HepG2 (cell line): Measurements from ENCODE around the gene DLX5. TPM values are rescaled to one million over a fixed set of nuclear protein-coding genes. Genes with fewer than 3 reads are reported as not detected.

ENCODE experiments used
- CAMTA2 ChIP-seq: sonication (generic); formaldehyde crosslinking; IDR thresholded peaks from 2 replicates; pipeline ENCODE4 v1.4.0; 2020; ENCODE audit warnings: mild to moderate bottlenecking, missing genetic modification reagents, borderline replicate concordance
- CEBPG ChIP-seq: IDR thresholded peaks from 2 replicates; pipeline ENCODE4 v1.6.1; 2016
- GABPA ChIP-seq, 2 experiments: IDR thresholded peaks; 2 replicates each; pipeline ENCODE4 v1.6.1; 2011 to 2016; ENCODE audit warnings: low read depth in 2 of 2, low read length in 1 of 2, missing biosample characterization in 1 of 2, missing genetic modification characterization in 1 of 2
- GATAD2A ChIP-seq: IDR thresholded peaks from 2 replicates; pipeline ENCODE4 v1.6.1; 2016
- MBD4 ChIP-seq: IDR thresholded peaks from 2 replicates; pipeline ENCODE4 v1.6.1; 2012; ENCODE audit warnings: low read length, inconsistent platforms, borderline replicate concordance
- PHF5A ChIP-seq: IDR thresholded peaks from one replicate; pipeline ENCODE4 v1.6.1; 2018; ENCODE audit warnings: low read depth, missing genetic modification reagents; ENCODE audit not compliant: unreplicated experiment
- PRPF4 ChIP-seq: fragments of 200-400 bp; formaldehyde crosslinking; IDR thresholded peaks from 2 replicates; pipeline ENCODE4 v1.6.1; 2016; ENCODE audit warnings: low read length, low read depth; ENCODE audit not compliant: poor library complexity, severe bottlenecking
- REPIN1 ChIP-seq: sonication (generic); formaldehyde crosslinking; IDR thresholded peaks from 2 replicates; pipeline ENCODE4 v1.8.0; 2022; ENCODE audit warnings: missing genetic modification reagents, low read depth, mild to moderate bottlenecking, borderline replicate concordance
- SATB2 ChIP-seq: sonication (generic); formaldehyde crosslinking; IDR thresholded peaks from 2 replicates; pipeline ENCODE4 v1.5.0; 2020; ENCODE audit warnings: missing genetic modification reagents
- TARDBP ChIP-seq: sonication (generic); formaldehyde crosslinking; IDR thresholded peaks from 2 replicates; pipeline ENCODE4 v1.8.0; 2022; ENCODE audit warnings: mild to moderate bottlenecking, missing genetic modification reagents
- ZBTB42 ChIP-seq: sonication (generic); formaldehyde crosslinking; IDR thresholded peaks from 2 replicates; pipeline ENCODE4 v1.5.0; 2020; ENCODE audit warnings: mild to moderate bottlenecking, missing genetic modification reagents
- ZFY ChIP-seq: sonication (generic); formaldehyde crosslinking; IDR thresholded peaks from 2 replicates; pipeline ENCODE4 v1.4.0; 2020; ENCODE audit warnings: missing genetic modification reagents
- ZNF235 ChIP-seq: sonication (generic); formaldehyde crosslinking; IDR thresholded peaks from 2 replicates; pipeline ENCODE4 v1.8.1; 2023; ENCODE audit warnings: mild to moderate bottlenecking, missing genetic modification reagents, borderline replicate concordance
- ZNF367 ChIP-seq: sonication (generic); formaldehyde crosslinking; IDR thresholded peaks from 2 replicates; pipeline ENCODE4 v1.4.0; 2020; ENCODE audit warnings: missing genetic modification reagents, borderline replicate concordance
- ZNF430 ChIP-seq: sonication (generic); formaldehyde crosslinking; IDR thresholded peaks from 2 replicates; pipeline ENCODE4 v1.9.0; 2021; ENCODE audit warnings: mild to moderate bottlenecking, missing genetic modification reagents
- ZNF781 ChIP-seq: sonication (generic); formaldehyde crosslinking; IDR thresholded peaks from 2 replicates; pipeline ENCODE4 v1.5.1; 2020; ENCODE audit warnings: borderline replicate concordance, mild to moderate bottlenecking, missing genetic modification reagents; ENCODE audit errors: not compliant biosample characterization
- ZNF788 ChIP-seq: sonication (generic); formaldehyde crosslinking; IDR thresholded peaks from 2 replicates; pipeline ENCODE4 v1.5.0; 2020; ENCODE audit warnings: mild to moderate bottlenecking, missing genetic modification reagents, borderline replicate concordance
- polyA plus RNA-seq, 8 experiments: library from polyadenylated mRNA; depleted of rRNA in 3 of 8; stranded (reverse) in 7 of 8; unstranded in 1 of 8; fragments of >200 nt; fragmentation: Illumina TruSeq in 4 of 8; extraction: Trizol in 4 of 8; gene quantifications; 2 replicates each; pipeline versions ENCODE4 v1.2.1 to v1.2.3, GENCODE V29; 2011 to 2016; ENCODE audit warnings: low read depth in 4 of 8, missing spikeins in 1 of 8, mixed read lengths in 1 of 8; ENCODE audit not compliant: insufficient read depth in 1 of 8
- total RNA-seq, 5 experiments: library from RNA; depleted of rRNA; stranded (reverse); fragments of >200 nt; fragmentation: Illumina TruSeq; extraction: Trizol; gene quantifications; 2 replicates each; pipeline ENCODE4 v1.2.3, GENCODE V29; 2016; ENCODE audit warnings: low read depth in 1 of 5
- TF ChIP-seq, protein P1 (sequence below): sonication (generic); formaldehyde crosslinking; IDR thresholded peaks from 2 replicates; pipeline ENCODE4 v1.5.1; 2020; ENCODE audit warnings: mild to moderate bottlenecking, missing genetic modification reagents, borderline replicate concordance
- TF ChIP-seq, protein P2 (sequence below): sonication (generic); formaldehyde crosslinking; IDR thresholded peaks from 2 replicates; pipeline ENCODE4 v1.4.0; 2020; ENCODE audit warnings: missing genetic modification reagents, borderline replicate concordance

The DLX5 gene
- total and polyA plus RNA-seq, 2 of the 13 experiments (the other 11 are each of a cell fraction or from before 2014, with no cell fraction given), result not detected

DNA sequence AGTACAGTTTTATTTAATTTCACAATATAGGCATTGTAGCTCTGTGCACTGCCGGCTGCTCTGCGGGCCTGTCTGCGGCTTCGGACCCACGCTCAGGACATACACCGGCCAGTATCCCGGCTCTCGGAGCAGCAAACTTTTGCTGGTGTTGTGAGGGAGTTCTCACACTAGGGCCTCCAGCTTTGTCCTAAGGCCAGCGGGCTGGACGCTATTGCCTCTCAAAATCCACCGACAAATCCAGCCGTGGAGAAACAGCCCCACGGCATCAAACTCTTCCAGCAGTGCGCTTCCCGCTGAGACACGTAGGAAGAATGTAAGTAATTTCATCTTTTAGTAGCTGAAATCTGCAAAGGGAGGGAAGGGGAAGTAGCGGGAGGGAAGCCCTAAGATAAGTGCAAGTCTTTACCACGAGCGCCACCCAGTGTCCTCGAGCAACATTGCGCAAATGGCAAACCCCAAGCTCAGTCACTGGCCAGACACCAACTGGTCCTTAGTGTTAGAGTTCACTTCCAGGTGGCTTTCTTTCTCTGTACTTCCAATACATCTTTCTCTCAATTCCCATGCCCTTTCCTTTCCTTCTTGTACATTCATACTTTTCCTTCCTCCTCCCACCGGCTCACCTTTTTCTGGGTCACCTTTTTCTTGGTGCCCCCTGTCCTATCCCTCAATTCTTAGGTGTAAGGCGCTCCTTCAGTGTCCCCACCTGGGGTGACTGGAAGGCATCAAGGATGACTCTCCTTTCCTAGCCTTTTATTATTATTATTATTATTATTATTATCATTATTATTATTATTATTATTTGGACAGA is 3.0 kb upstream of the DLX5 start (continued):
- TF ChIP-seq, protein P1, sequence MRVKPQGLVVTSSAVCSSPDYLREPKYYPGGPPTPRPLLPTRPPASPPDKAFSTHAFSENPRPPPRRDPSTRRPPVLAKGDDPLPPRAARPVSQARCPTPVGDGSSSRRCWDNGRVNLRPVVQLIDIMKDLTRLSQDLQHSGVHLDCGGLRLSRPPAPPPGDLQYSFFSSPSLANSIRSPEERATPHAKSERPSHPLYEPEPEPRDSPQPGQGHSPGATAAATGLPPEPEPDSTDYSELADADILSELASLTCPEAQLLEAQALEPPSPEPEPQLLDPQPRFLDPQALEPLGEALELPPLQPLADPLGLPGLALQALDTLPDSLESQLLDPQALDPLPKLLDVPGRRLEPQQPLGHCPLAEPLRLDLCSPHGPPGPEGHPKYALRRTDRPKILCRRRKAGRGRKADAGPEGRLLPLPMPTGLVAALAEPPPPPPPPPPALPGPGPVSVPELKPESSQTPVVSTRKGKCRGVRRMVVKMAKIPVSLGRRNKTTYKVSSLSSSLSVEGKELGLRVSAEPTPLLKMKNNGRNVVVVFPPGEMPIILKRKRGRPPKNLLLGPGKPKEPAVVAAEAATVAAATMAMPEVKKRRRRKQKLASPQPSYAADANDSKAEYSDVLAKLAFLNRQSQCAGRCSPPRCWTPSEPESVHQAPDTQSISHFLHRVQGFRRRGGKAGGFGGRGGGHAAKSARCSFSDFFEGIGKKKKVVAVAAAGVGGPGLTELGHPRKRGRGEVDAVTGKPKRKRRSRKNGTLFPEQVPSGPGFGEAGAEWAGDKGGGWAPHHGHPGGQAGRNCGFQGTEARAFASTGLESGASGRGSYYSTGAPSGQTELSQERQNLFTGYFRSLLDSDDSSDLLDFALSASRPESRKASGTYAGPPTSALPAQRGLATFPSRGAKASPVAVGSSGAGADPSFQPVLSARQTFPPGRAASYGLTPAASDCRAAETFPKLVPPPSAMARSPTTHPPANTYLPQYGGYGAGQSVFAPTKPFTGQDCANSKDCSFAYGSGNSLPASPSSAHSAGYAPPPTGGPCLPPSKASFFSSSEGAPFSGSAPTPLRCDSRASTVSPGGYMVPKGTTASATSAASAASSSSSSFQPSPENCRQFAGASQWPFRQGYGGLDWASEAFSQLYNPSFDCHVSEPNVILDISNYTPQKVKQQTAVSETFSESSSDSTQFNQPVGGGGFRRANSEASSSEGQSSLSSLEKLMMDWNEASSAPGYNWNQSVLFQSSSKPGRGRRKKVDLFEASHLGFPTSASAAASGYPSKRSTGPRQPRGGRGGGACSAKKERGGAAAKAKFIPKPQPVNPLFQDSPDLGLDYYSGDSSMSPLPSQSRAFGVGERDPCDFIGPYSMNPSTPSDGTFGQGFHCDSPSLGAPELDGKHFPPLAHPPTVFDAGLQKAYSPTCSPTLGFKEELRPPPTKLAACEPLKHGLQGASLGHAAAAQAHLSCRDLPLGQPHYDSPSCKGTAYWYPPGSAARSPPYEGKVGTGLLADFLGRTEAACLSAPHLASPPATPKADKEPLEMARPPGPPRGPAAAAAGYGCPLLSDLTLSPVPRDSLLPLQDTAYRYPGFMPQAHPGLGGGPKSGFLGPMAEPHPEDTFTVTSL (CRISPR knock-in tag), result no peak
- TF ChIP-seq ZNF781 (CRISPR knock-in tag) (no peak), ZNF367 (CRISPR knock-in tag) (no peak), ZNF235 (CRISPR knock-in tag) (no peak), GATAD2A (CRISPR knock-in tag) (0 out of 2 replicates have a peak, but pooled peaks have one; percentile 9), CAMTA2 (no peak), PHF5A (CRISPR knock-in tag) (no peak), CEBPG (CRISPR knock-in tag) (peak; percentile 92), SATB2 (CRISPR knock-in tag) (no peak), ZFY (CRISPR knock-in tag) (0 out of 2 replicates have a peak, but pooled peaks have one; percentile 26), ZBTB42 (CRISPR knock-in tag) (no peak), ZNF430 (CRISPR knock-in tag) (no peak), PRPF4 (no peak), MBD4 (no peak), ZNF788 (CRISPR knock-in tag) (no peak), TARDBP (CRISPR knock-in tag) (no peak), REPIN1 (CRISPR knock-in tag) (no peak), GABPA (IDR thresholded peaks at IDR 0.05; ENCODE audit: low read depth, low read length) (no peak), GABPA (CRISPR knock-in tag; IDR thresholded peaks at IDR 0.05; ENCODE audit: low read depth) (no peak)
- TF ChIP-seq, protein P2, sequence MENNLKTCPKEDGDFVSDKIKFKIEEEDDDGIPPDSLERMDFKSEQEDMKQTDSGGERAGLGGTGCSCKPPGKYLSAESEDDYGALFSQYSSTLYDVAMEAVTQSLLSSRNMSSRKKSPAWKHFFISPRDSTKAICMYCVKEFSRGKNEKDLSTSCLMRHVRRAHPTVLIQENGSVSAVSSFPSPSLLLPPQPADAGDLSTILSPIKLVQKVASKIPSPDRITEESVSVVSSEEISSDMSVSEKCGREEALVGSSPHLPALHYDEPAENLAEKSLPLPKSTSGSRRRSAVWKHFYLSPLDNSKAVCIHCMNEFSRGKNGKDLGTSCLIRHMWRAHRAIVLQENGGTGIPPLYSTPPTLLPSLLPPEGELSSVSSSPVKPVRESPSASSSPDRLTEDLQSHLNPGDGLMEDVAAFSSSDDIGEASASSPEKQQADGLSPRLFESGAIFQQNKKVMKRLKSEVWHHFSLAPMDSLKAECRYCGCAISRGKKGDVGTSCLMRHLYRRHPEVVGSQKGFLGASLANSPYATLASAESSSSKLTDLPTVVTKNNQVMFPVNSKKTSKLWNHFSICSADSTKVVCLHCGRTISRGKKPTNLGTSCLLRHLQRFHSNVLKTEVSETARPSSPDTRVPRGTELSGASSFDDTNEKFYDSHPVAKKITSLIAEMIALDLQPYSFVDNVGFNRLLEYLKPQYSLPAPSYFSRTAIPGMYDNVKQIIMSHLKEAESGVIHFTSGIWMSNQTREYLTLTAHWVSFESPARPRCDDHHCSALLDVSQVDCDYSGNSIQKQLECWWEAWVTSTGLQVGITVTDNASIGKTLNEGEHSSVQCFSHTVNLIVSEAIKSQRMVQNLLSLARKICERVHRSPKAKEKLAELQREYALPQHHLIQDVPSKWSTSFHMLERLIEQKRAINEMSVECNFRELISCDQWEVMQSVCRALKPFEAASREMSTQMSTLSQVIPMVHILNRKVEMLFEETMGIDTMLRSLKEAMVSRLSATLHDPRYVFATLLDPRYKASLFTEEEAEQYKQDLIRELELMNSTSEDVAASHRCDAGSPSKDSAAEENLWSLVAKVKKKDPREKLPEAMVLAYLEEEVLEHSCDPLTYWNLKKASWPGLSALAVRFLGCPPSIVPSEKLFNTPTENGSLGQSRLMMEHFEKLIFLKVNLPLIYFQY, result 0 out of 2 replicates have a peak, but pooled peaks have one; percentile 55
